Caki2 (cell line): Measurements from ENCODE around the gene LDB2. TPM values are rescaled to one million over a fixed set of nuclear protein-coding genes. Genes with fewer than 3 reads are reported as not detected.
"Not testable (repeated sequence)": the region's sequence is repeated elsewhere in the genome, so short reads cannot be mapped to it uniquely, and the experiment has no call there.

Experiments used
- DNase-seq: peaks from one replicate; pipeline ENCODE4 v3.0.0-alpha.2; 2015; ENCODE audit warnings: low read depth
- in situ Hi-C: cut with HindIII; loops from 2 replicates; pipeline ENCODE4 v1.10.0; 2016; ENCODE audit warnings: low sequenced_read_pairs, low pct_unique_long_range_greater_than_20kb, mixed read lengths
- total RNA-seq: library from RNA; depleted of rRNA; stranded (reverse); fragments of >200 nt; shearing (Covaris generic); gene quantifications from 2 replicates; pipeline ENCODE4 v1.2.3, GENCODE V29; 2014; ENCODE audit warnings: low replicate concordance

Gene LDB2
- total RNA-seq, 1 experiment from 2014 or later = not detected

- DNase-seq = no peak
- in situ Hi-C loops = no loop called here
Observed at GRCh38 chr4:16524406-16524805, 374.0 kb downstream of the LDB2 start.

- DNase-seq, in situ Hi-C loops: not testable (repeated sequence)
Observed at GRCh38 chr4:16523526-16523925, 374.9 kb downstream of the LDB2 start.

GRCh38 chr4:16521156-16521915 is 377.1 kb downstream of the LDB2 start:
- in situ Hi-C loops = no loop called here
- DNase-seq = no peak

GRCh38 chr4:16516796-16517439 is 381.5 kb downstream of the LDB2 start:
- in situ Hi-C loops = no loop called here
- no peak for DNase-seq

GRCh38 chr4:16513876-16514275 is 384.6 kb downstream of the LDB2 start:
- DNase-seq = no peak
- in situ Hi-C loops = no loop called here

GRCh38 chr4:16508968-16509367 is 389.5 kb downstream of the LDB2 start:
- DNase-seq = no peak
- in situ Hi-C loops = no loop called here

- no peak for DNase-seq
- in situ Hi-C loops = no loop called here
Observed at GRCh38 chr4:16505726-16506125, 392.7 kb downstream of the LDB2 start.

GRCh38 chr4:16505267-16505666 is 393.2 kb downstream of the LDB2 start:
- in situ Hi-C loops = no loop called here
- no peak for DNase-seq

GRCh38 chr4:16503421-16504100 is 394.9 kb downstream of the LDB2 start:
- in situ Hi-C loops = no loop called here

GRCh38 chr4:16498978-16499377 is 399.5 kb downstream of the LDB2 start:
- DNase-seq = no peak
- in situ Hi-C loops = no loop called here

More at GRCh38 chr4:16503421-16504100, 394.9 kb downstream of the LDB2 start:
- no peak for DNase-seq

- DNase-seq = no peak
- in situ Hi-C loops = no loop called here
Observed at GRCh38 chr4:16496501-16496900, 401.9 kb downstream of the LDB2 start.

GRCh38 chr4:16492872-16493271 is 405.6 kb downstream of the LDB2 start:
- no peak for DNase-seq
- in situ Hi-C loops = no loop called here

GRCh38 chr4:16489226-16489625 is 409.2 kb downstream of the LDB2 start:
- in situ Hi-C loops = no loop called here
- DNase-seq = no peak

- in situ Hi-C loops = no loop called here
- DNase-seq = no peak
Observed at GRCh38 chr4:16488084-16488483, 410.4 kb downstream of the LDB2 start.

GRCh38 chr4:16484711-16485110 is 413.7 kb downstream of the LDB2 start:
- in situ Hi-C loops = no loop called here
- DNase-seq = no peak

- no peak for DNase-seq
- in situ Hi-C loops = no loop called here
Observed at GRCh38 chr4:16483540-16483939, 414.9 kb downstream of the LDB2 start.

- DNase-seq = no peak
- in situ Hi-C loops = no loop called here
Observed at GRCh38 chr4:16480011-16480410, 418.4 kb downstream of the LDB2 start.

GRCh38 chr4:16472537-16472936 is 425.9 kb downstream of the LDB2 start:
- no peak for DNase-seq
- in situ Hi-C loops = no loop called here

- in situ Hi-C loops = no loop called here
- no peak for DNase-seq
Observed at GRCh38 chr4:16467061-16467460, 431.4 kb downstream of the LDB2 start.
